Measurements from ENCODE around the gene PLD1. TPM values are rescaled to one million over a fixed set of nuclear protein-coding genes. Genes with fewer than 3 reads are reported as not detected.

The PLD1 gene
- total RNA-seq, 6 donors from 2014 or later, result 11.2 to 47.1 (median 15.6) TPM

- H3K4me1 ChIP-seq, result no peaks in the 10 kb centered on the region
- 70 to 73% methylated on average over 6 of the region's 6 CpGs for WGBS, 2 donors
- no peaks in the 10 kb centered on the region for H3K27me3 ChIP-seq
- TF ChIP-seq, protein P1, sequence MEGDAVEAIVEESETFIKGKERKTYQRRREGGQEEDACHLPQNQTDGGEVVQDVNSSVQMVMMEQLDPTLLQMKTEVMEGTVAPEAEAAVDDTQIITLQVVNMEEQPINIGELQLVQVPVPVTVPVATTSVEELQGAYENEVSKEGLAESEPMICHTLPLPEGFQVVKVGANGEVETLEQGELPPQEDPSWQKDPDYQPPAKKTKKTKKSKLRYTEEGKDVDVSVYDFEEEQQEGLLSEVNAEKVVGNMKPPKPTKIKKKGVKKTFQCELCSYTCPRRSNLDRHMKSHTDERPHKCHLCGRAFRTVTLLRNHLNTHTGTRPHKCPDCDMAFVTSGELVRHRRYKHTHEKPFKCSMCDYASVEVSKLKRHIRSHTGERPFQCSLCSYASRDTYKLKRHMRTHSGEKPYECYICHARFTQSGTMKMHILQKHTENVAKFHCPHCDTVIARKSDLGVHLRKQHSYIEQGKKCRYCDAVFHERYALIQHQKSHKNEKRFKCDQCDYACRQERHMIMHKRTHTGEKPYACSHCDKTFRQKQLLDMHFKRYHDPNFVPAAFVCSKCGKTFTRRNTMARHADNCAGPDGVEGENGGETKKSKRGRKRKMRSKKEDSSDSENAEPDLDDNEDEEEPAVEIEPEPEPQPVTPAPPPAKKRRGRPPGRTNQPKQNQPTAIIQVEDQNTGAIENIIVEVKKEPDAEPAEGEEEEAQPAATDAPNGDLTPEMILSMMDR (IDR thresholded peaks at IDR 0.05), result no peak
- TF ChIP-seq POLR2AphosphoS5 (IDR thresholded peaks at IDR 0.05), result no peak
- no peak for TF ChIP-seq POLR2A (IDR thresholded peaks at IDR 0.05)
- no peak for TF ChIP-seq EP300 (IDR thresholded peaks at IDR 0.05)
- no peak for ATAC-seq (ENCODE audit: low FRiP score in 2 of 2)
- DNase-seq, result no peak
- no peak overlapping the region for H3K4me3 ChIP-seq
- no peak overlapping the region for H3K27ac ChIP-seq
- no peaks in the 10 kb centered on the region for H3K9me3 ChIP-seq
- H3K36me3 ChIP-seq, result peaks cover 0 to 7% (median 0%) of the 10 kb centered on the region in 4 donors
Measured at GRCh38 chr3:171606151-171606751, 204.0 kb downstream of the PLD1 start.

DNA sequence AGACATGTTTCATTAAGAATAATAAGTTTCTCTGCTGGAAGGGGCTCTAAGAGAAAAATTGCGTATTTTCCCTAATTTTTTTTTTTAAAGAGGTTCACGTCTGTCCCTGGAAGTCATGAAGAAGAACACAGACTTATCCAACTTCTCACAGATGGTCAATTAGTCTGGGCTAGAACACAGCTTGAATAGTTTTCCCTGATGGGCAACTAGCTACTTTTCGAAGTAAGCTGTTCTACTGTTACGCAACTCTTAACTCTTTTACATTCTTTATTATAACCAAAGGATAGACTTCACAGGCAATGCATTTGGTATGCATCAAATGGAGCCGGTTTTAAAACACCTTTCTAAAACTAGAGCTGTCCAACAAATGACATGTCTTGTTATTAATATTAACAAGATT is 205.9 kb downstream of the PLD1 start:
- TF ChIP-seq, protein P1 (IDR thresholded peaks at IDR 0.05), result no peak
- TF ChIP-seq EP300 (IDR thresholded peaks at IDR 0.05) (no peak), POLR2AphosphoS5 (IDR thresholded peaks at IDR 0.05) (no peak), POLR2A (IDR thresholded peaks at IDR 0.05) (no peak)
- no peaks in the 10 kb centered on the region for H3K27me3 ChIP-seq
- ATAC-seq (ENCODE audit: low FRiP score in 2 of 2) (no peak), DNase-seq (no peak)
- no peak overlapping the region for H3K27ac ChIP-seq
- no peaks in the 10 kb centered on the region for H3K9me3 ChIP-seq
- WGBS, 2 donors, result 88% methylated on average over 5 of the region's 5 CpGs
- H3K36me3 ChIP-seq, result peaks cover 0 to 7% (median 0%) of the 10 kb centered on the region in 4 donors
- H3K4me3 ChIP-seq, result no peak overlapping the region
- no peaks in the 10 kb centered on the region for H3K4me1 ChIP-seq

DNA sequence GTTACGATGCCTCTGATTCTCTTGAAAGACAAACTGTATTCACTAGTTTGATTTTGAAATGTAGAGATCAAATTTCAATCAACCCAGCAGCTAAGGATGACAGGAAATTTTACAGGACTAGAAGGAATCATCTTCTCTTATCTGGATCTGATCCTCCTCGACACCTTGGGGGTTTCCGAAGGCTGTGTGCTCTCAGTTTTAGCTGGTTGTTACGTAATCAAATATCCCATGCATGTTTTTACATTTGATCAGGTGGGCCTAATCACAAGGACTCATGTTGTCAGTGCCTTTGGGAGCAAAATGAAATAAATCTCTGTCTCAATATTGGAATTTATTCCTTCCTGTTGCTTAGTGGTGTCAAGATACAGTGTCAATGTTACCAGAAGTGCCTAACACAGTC is 208.2 kb downstream of the PLD1 start:
- peaks cover 0 to 7% (median 0%) of the 10 kb centered on the region in 4 donors for H3K36me3 ChIP-seq
- DNase-seq (no peak), ATAC-seq (ENCODE audit: low FRiP score in 2 of 2) (no peak)
- no peaks in the 10 kb centered on the region for H3K27me3 ChIP-seq
- H3K9me3 ChIP-seq, result no peaks in the 10 kb centered on the region
- H3K4me1 ChIP-seq, result no peaks in the 10 kb centered on the region
- no peak overlapping the region for H3K27ac ChIP-seq
- no peak overlapping the region for H3K4me3 ChIP-seq
- no peak for TF ChIP-seq EP300 (IDR thresholded peaks at IDR 0.05)
- TF ChIP-seq, protein P1 (IDR thresholded peaks at IDR 0.05), result no peak
- no peak for TF ChIP-seq POLR2A (IDR thresholded peaks at IDR 0.05)
- TF ChIP-seq POLR2AphosphoS5 (IDR thresholded peaks at IDR 0.05), result no peak
- 92% methylated on average over 4 of the region's 4 CpGs for WGBS, 2 donors

- 94 to 96% methylated on average over 6 of the region's 6 CpGs for WGBS, 2 donors
- TF ChIP-seq, protein P1 (IDR thresholded peaks at IDR 0.05), result no peak
- no peak for TF ChIP-seq POLR2AphosphoS5 (IDR thresholded peaks at IDR 0.05)
- TF ChIP-seq EP300 (IDR thresholded peaks at IDR 0.05), result no peak
- no peak for TF ChIP-seq POLR2A (IDR thresholded peaks at IDR 0.05)
- H3K9me3 ChIP-seq, result no peaks in the 10 kb centered on the region
Measured at GRCh38 chr3:171600030-171600429, 210.3 kb downstream of the PLD1 start.

GRCh38 chr3:171598990-171599389 is 211.3 kb downstream of the PLD1 start:
- H3K27me3 ChIP-seq, result no peaks in the 10 kb centered on the region
- whole genome bisulfite sequencing, 2 donors, result 95 to 96% methylated on average over 3 of the region's 3 CpGs
- no peak overlapping the region for H3K27ac ChIP-seq
- DNase-seq (no peak), ATAC-seq (ENCODE audit: low FRiP score in 2 of 2) (no peak)
- H3K4me3 ChIP-seq, result no peak overlapping the region
- TF ChIP-seq POLR2AphosphoS5 (IDR thresholded peaks at IDR 0.05) (no peak), EP300 (IDR thresholded peaks at IDR 0.05) (no peak), POLR2A (IDR thresholded peaks at IDR 0.05) (no peak)
- TF ChIP-seq, protein P1 (IDR thresholded peaks at IDR 0.05), result no peak
- no peaks in the 10 kb centered on the region for H3K9me3 ChIP-seq
- peaks cover 0 to 7% (median 0%) of the 10 kb centered on the region in 4 donors for H3K36me3 ChIP-seq
- no peaks in the 10 kb centered on the region for H3K4me1 ChIP-seq

More at GRCh38 chr3:171600030-171600429, 210.3 kb downstream of the PLD1 start:
- Histone ChIP-seq H3K4me3 (no peak overlapping the region), H3K36me3 (peaks cover 0 to 7% (median 0%) of the 10 kb centered on the region in 4 donors), H3K27me3 (no peaks in the 10 kb centered on the region), H3K27ac (no peak overlapping the region), H3K4me1 (no peaks in the 10 kb centered on the region)
- ATAC-seq (ENCODE audit: low FRiP score in 2 of 2) (no peak), DNase-seq (no peak)
